Measurements from ENCODE around the gene LRRC55. TPM values are rescaled to one million over a fixed set of nuclear protein-coding genes. Genes with fewer than 3 reads are reported as not detected.

LRRC55 gene
- not detected in 2 replicates for total RNA-seq (ENCODE audit: low replicate concordance)

GRCh38 chr11:57181678-57182305 lies at the start of gene LRRC55:
LRRC55 (plus strand) TSS chr11:57181953; CDS start chr11:57182023, 70 bp downstream.
- H3K4me3 ChIP-seq (ENCODE audit: low read depth, low read length) = no peak within 1 kb of the TSS
- TF ChIP-seq CTCF (IDR thresholded peaks at IDR 0.05; ENCODE audit: insufficient read depth, low read length) = no peak
- DNase-seq (ENCODE audit: low read depth) = no peak

- no peak for DNase-seq (ENCODE audit: low read depth)
- no peak overlapping the region for H3K4me3 ChIP-seq (ENCODE audit: low read depth, low read length)
- TF ChIP-seq CTCF (IDR thresholded peaks at IDR 0.05; ENCODE audit: insufficient read depth, low read length) = no peak
Measured at GRCh38 chr11:57133366-57134038, 48.3 kb upstream of the LRRC55 start.

GRCh38 chr11:57134284-57134683 lies 47.5 kb upstream of the LRRC55 start:
- DNase-seq (ENCODE audit: low read depth) = no peak
- no peak overlapping the region for H3K4me3 ChIP-seq (ENCODE audit: low read depth, low read length)
- TF ChIP-seq CTCF (IDR thresholded peaks at IDR 0.05; ENCODE audit: insufficient read depth, low read length) = no peak

GRCh38 chr11:57135020-57135751 lies 46.6 kb upstream of the LRRC55 start:
- no peak for TF ChIP-seq CTCF (IDR thresholded peaks at IDR 0.05; ENCODE audit: insufficient read depth, low read length)
- no peak overlapping the region for H3K4me3 ChIP-seq (ENCODE audit: low read depth, low read length)
- no peak for DNase-seq (ENCODE audit: low read depth)

GRCh38 chr11:57140568-57140967 lies 41.2 kb upstream of the LRRC55 start:
- TF ChIP-seq CTCF (IDR thresholded peaks at IDR 0.05; ENCODE audit: insufficient read depth, low read length) = no peak
- H3K4me3 ChIP-seq (ENCODE audit: low read depth, low read length) = no peak overlapping the region
- no peak for DNase-seq (ENCODE audit: low read depth)

GRCh38 chr11:57143459-57143858 lies 38.3 kb upstream of the LRRC55 start:
- no peak overlapping the region for H3K4me3 ChIP-seq (ENCODE audit: low read depth, low read length)
- DNase-seq (ENCODE audit: low read depth) = no peak
- no peak for TF ChIP-seq CTCF (IDR thresholded peaks at IDR 0.05; ENCODE audit: insufficient read depth, low read length)

All from fibroblast of the aortic adventitia (primary cell).